SK-N-MC (cell line): ENCODE measurements around the gene MTMR2.
A peak's percentile ranks its signal among the peaks of the same experiment; 100 is the strongest.
"Not testable (repeated sequence)": the region's sequence is repeated elsewhere in the genome, so short reads cannot be mapped to it uniquely, and the experiment has no call there.

Source experiments
- DNase-seq: peaks from one replicate; pipeline ENCODE4 v3.0.0-alpha.2; 2011; ENCODE audit warnings: low read depth, low spot score
- H3K27ac ChIP-seq: fragments of 200-600 bp; sonication (generic); 2 replicates; pipeline ENCODE4 v1.5.1; 2016; ENCODE audit warnings: mixed run types
- H3K36me3 ChIP-seq: fragments of 200-600 bp; sonication (generic); 2 replicates; pipeline ENCODE4 v1.6.1; 2017; ENCODE audit warnings: antibody characterized with exemption, low read length, mixed read lengths; ENCODE audit not compliant: insufficient read depth
- H3K4me3 ChIP-seq: fragments of 200-600 bp; sonication (generic); 2 replicates; pipeline ENCODE4 v1.5.1; 2016
- H3K9ac ChIP-seq: fragments of 200-600 bp; sonication (generic); 2 replicates; pipeline ENCODE4 v1.8.0; 2017; ENCODE audit warnings: mixed run types, mixed read lengths; ENCODE audit not compliant: insufficient read length
- H3K9me3 ChIP-seq: fragments of 200-600 bp; sonication (generic); 2 replicates; pipeline ENCODE4 v1.6.1; 2017; ENCODE audit warnings: low read depth, mild to moderate bottlenecking, antibody characterized with exemption, low read length, moderate library complexity, mixed read lengths
- EZH2 ChIP-seq: fragments of 200-600 bp; sonication (generic); IDR thresholded peaks from one replicate; pipeline ENCODE4 v1.6.1; 2017; ENCODE audit warnings: antibody characterized with exemption
- FOXP2 ChIP-seq: optimal IDR thresholded peaks from 2 replicates; pipeline ENCODE3; 2011; ENCODE audit warnings: mild to moderate bottlenecking, moderate library complexity; ENCODE audit not compliant: insufficient read depth; ENCODE audit errors: extremely low read length, control extremely low read depth
- POLR2AphosphoS5 ChIP-seq: IDR thresholded peaks from 2 replicates; pipeline ENCODE4 v1.6.1; 2012; ENCODE audit warnings: mild to moderate bottlenecking, low read depth, low read length, borderline replicate concordance

The MTMR2 gene

GRCh38 chr11:95831198-95831883, 92.6 kb downstream of the MTMR2 start:
- Histone ChIP-seq H3K9ac (peak overlapping the region; percentile 22), H3K27ac (0 out of 2 replicates have a peak overlapping the region, but pooled peaks have one; percentile 5), H3K4me3 (no peak overlapping the region), H3K36me3 (peaks cover 72% of the 10 kb centered on the region), H3K9me3 (no peaks in the 10 kb centered on the region)
- TF ChIP-seq EZH2: no peak
- TF ChIP-seq POLR2AphosphoS5: no peak
- no peak for TF ChIP-seq FOXP2
- peak; percentile 6 for DNase-seq

- Histone ChIP-seq H3K9ac (no peak overlapping the region), H3K36me3 (peaks cover 61% of the 10 kb centered on the region), H3K4me3 (no peak overlapping the region), H3K27ac (no peak overlapping the region), H3K9me3 (no peaks in the 10 kb centered on the region)
- no peak for TF ChIP-seq FOXP2
- TF ChIP-seq POLR2AphosphoS5: no peak
- TF ChIP-seq EZH2: no peak
- DNase-seq: no peak
These were observed 94.2 kb downstream of the MTMR2 start for GRCh38 chr11:95829580-95830259.

- peaks cover 53% of the 10 kb centered on the region for H3K36me3 ChIP-seq
- no peak overlapping the region for H3K4me3 ChIP-seq
- no peak for DNase-seq
- no peak for TF ChIP-seq EZH2
- TF ChIP-seq FOXP2: no peak
- no peak for TF ChIP-seq POLR2AphosphoS5
- H3K9ac ChIP-seq: no peak overlapping the region
- H3K27ac ChIP-seq: no peak overlapping the region
- H3K9me3 ChIP-seq: no peaks in the 10 kb centered on the region
These were observed 96.2 kb downstream of the MTMR2 start for GRCh38 chr11:95827696-95828095.

- no peak for DNase-seq
- peaks cover 48% of the 10 kb centered on the region for H3K36me3 ChIP-seq
- H3K9me3 ChIP-seq: no peaks in the 10 kb centered on the region
- no peak overlapping the region for H3K27ac ChIP-seq
- no peak for TF ChIP-seq POLR2AphosphoS5
- no peak for TF ChIP-seq EZH2
- no peak for TF ChIP-seq FOXP2
- no peak overlapping the region for H3K4me3 ChIP-seq
- H3K9ac ChIP-seq: no peak overlapping the region
These were observed 102.3 kb downstream of the MTMR2 start for GRCh38 chr11:95821640-95822039.

GRCh38 chr11:95816037-95816436, 107.9 kb downstream of the MTMR2 start:
- TF ChIP-seq EZH2: no peak
- TF ChIP-seq FOXP2: no peak
- TF ChIP-seq POLR2AphosphoS5: no peak
- H3K9me3 ChIP-seq: no peaks in the 10 kb centered on the region
- no peak overlapping the region for H3K27ac ChIP-seq
- DNase-seq: no peak
- H3K4me3 ChIP-seq: no peak overlapping the region
- H3K9ac ChIP-seq: no peak overlapping the region
- peaks cover 16% of the 10 kb centered on the region for H3K36me3 ChIP-seq

- not testable (repeated sequence) for H3K9ac ChIP-seq, H3K27ac ChIP-seq, DNase-seq, H3K36me3 ChIP-seq, H3K9me3 ChIP-seq, H3K4me3 ChIP-seq
These were observed 112.9 kb downstream of the MTMR2 start for GRCh38 chr11:95811052-95811451.

- not testable (repeated sequence) for H3K9me3 ChIP-seq, H3K4me3 ChIP-seq, DNase-seq, H3K27ac ChIP-seq, H3K9ac ChIP-seq
- peaks cover 28% of the 10 kb centered on the region for H3K36me3 ChIP-seq
These were observed 117.4 kb downstream of the MTMR2 start for GRCh38 chr11:95806464-95806863.

GRCh38 chr11:95805869-95806268, 118.0 kb downstream of the MTMR2 start:
- no peaks in the 10 kb centered on the region for H3K9me3 ChIP-seq
- peaks cover 34% of the 10 kb centered on the region for H3K36me3 ChIP-seq
- TF ChIP-seq POLR2AphosphoS5: no peak
- no peak for TF ChIP-seq EZH2
- no peak for TF ChIP-seq FOXP2
- H3K9ac ChIP-seq: no peak overlapping the region
- DNase-seq: no peak
- H3K4me3 ChIP-seq: no peak overlapping the region
- H3K27ac ChIP-seq: no peak overlapping the region

GRCh38 chr11:95803973-95804372, 119.9 kb downstream of the MTMR2 start:
- DNase-seq: no peak
- Histone ChIP-seq H3K4me3 (no peak overlapping the region), H3K36me3 (peaks cover 47% of the 10 kb centered on the region), H3K27ac (no peak overlapping the region), H3K9me3 (no peaks in the 10 kb centered on the region), H3K9ac (no peak overlapping the region)
- TF ChIP-seq FOXP2 (no peak), EZH2 (no peak), POLR2AphosphoS5 (no peak)
